UCSD-AML1 (cell line): ENCODE data around the gene BACE2.
"Not testable (repeated sequence)": the region's sequence is repeated elsewhere in the genome, so short reads cannot be mapped to it uniquely, and the experiment has no call there.

ENCODE experiments used
- DNase-seq: peaks from one replicate; lab custom pipeline; 2025; ENCODE audit not compliant: unreplicated experiment; lab: John Stamatoyannopoulos, UW

BACE2 gene

DNA sequence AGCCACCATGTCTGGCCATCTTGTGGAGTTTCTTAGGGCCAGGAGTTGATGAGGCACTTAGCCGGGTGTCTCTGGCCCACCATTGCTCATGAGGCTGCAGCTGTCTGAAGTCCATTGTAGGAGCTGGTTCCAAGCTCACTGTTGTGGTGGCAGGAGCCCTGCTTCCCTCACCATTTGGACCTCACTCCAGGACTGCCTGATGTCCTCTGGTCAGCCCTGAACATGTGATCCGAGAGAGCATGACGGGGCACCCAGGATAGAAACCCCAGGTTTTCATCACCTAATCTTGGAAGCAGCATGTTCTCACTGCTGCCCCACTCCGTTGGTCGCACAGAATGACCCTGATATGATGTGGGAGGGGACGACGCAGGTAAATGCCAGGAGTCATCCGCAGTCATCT is 92.5 kb downstream of the BACE2 start:
- no peak for DNase-seq

DNA sequence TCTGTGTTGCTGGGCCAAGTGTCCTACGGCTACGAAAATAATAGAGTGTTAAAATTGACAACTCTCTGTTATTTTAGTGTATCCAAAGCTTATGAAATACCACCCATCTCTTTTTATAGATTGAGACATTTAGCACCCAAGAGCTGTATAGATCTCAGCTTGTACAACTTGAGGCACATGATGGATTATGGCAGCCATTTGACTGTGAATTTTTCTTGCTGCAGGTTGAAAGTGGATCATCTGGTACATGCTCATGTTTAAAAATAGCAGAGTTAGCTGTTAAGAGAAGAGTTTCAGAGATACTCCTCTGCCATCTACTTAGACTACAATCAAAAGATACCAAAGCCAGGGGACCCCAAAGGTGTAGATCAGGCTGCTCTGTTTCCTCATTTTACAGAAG is 99.4 kb downstream of the BACE2 start:
- DNase-seq: no peak

DNA sequence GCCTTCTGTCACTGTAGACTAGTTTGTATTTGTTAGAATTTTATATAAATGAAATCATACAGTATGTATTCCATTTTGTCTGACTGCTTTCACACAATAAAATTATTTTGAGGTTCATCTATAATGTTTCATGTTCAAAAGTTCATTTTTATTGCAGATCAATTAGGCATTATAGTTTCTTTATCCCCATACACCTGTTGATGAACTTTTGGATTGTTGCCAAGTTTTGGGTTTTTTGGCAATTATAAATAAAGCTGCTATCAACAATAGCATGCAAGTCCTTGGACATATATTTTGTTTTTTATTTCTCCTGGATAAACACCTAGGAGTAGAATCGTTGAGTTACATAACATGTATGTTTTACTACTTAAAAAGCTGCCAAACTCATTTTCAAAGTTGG is 101.6 kb downstream of the BACE2 start:
- DNase-seq: no peak

DNA sequence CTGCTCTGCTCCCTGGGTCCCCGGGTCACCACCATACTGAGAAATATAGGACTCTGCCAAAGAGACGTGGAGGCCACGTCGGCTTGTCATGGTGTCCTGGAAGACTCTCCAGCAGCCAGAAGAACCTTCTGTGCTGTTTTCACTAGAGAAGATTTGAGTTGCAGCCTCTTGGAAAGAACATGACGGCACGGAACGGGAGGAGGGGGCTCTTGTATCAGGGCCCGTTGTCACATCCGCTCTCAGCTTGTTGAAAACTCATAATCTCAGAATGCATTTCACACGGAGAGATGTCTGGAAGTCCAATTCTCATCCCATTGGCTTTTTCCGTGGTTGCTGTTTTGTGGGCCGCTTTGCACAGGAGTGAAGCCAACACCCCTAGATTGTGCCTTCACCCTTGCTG is 109.2 kb downstream of the BACE2 start:
- no peak for DNase-seq

DNA sequence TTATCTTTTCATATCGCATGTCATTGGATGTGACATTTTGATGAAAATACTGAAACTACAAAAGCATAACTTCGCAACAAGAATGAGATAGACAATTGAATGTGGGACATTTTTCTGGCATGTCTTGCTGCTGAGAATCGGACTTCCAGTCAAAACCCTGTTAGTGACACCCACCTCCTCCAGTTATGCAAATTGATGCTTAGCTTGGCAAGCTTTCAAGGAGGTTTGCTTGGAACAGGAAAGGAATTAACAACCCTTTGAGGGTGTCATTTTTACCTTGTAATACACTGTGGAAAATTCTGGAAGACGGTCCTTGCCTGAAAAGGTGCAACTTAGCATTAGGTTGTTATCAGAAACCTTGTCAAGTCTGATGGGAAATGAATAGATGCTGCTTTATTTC is 109.9 kb downstream of the BACE2 start:
- DNase-seq: no peak

DNA sequence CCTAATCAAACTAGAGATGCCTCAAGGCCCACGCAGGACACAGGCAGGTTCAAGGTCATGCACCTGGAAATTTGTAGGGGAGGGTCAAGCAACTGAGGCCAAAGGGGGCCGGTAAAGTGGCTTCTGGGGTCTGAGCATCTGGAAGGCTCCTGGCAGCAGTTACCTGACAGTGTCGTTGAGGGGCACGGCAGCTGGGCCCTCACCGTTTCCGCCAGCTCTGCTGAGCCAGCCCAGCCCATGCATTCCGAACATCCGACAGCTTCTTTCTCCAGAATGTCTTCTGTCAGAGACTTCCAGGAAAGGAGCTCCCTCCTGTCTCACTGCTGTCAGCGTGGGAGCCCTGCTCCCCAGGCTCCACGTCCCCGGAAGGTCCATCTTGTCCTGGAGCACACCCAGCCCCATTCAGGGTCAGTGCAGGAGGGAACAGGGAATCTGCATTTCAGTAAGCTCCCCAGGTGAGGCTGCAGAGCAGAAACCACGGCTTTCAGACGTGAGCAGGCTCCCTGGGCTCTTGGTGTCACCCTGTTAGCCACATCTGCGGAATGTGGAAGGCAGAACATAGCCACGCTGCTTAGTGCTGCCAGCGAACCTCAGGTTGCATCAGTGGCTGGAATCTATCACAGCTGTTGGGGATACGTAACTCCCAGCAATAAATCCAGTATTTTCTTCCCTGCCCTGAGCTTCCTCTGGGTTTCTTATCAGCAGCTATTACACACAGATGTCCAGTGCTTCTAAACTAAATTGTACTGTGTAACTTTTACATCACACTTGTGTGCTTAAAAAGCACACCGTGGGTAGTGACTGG is 112.4 kb downstream of the BACE2 start:
- DNase-seq: no peak

DNA sequence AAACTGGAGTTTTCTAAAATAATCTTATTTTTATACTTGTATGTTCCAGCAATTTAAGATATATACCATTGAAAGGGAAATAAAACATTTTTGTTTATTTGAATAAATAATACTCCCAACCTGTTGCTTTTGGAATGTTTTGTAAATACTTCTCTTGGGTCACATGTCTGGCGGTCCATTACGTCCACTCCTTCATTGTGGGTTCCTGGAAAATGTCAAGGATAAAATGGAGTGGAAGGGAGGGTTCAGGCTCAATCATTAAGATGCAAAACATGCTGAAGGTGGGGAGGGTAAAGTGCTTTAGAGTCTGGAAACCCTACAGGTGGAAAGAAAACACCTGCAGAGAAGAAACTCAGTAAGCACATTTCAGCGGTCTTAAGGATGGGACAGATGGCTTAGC is 114.5 kb downstream of the BACE2 start:
- DNase-seq: no peak

DNA sequence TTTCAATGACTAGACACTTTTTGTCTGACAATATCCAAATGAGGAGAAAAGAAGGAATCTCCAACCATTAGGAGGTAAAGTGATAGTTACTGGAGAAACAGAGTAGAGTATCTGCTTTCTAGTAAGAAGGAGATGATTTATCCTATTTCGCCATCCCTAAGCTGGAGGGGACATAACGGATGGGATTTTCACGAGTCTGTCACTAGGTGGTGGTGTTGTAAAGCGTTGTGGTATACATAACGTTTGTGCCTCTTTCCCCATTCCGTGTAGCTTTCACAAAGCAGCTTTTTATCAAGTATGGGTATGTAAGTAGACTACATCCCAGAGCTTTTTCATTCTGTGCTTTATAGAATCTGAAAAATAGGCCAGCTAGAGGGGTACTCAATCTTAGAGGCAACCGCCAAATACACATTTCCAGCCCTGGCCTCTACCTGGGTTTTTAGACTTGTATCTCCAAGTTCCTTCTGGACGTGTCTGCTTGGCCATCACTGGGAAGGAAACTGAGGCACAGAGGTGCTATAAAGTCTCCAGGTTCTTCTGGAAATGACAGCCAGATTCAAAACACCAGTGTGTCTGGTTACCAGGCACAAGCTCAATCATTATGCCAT is 115.4 kb downstream of the BACE2 start:
- no peak for DNase-seq

DNA sequence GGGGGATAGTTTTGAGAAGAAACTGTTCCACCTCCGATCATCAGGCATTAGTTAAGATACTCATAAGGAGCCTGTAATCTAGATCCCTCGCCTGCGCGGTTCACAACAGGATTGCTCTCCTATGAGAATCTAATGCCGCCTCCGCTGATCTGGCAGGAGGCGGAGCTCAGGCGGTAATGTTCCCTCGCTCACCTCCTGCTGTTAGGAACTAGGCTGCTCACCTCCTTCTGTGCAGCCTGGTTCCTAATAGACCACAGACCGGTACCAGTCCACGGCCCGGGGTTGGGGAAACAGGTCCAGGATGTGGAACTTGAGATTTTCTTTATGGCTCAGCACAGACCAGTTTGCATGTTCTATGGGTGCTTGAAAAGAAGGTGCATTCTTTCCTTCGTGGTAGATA is 121.5 kb downstream of the BACE2 start:
- DNase-seq: no peak

DNA sequence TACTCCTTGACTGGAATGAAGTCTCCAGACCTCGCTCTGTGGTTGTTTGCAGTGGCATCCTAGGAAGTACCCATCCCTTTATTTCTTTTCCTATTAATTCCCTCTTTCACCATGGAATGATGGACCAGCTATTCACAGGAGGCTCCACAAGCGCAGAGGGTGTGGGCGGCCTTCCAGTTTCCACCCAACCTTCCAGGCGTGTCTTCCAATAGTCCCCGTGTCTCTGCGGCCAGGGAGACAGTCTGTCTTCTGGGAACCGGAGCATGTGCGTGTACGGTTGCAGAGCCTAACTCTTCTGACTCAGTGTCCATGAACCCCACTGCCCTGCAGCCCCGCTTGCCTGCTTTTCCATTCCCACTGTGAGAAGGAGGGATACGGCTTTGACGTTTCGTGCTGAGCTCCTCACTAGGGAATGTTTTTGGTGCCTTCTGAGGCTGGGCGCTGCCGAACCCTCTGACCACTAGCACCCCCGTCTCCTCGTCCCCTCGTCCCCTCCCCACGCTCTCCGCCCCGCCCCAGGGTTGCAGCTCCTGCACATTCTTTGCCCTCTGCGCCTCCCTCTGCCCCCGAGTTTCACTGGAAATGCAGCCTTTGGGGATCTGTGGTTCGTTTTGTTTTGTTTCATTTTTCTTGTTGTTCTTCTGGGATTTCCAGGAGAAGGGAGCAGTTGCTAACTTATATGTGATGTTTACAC is 122.3 kb downstream of the BACE2 start:
- no peak for DNase-seq

DNA sequence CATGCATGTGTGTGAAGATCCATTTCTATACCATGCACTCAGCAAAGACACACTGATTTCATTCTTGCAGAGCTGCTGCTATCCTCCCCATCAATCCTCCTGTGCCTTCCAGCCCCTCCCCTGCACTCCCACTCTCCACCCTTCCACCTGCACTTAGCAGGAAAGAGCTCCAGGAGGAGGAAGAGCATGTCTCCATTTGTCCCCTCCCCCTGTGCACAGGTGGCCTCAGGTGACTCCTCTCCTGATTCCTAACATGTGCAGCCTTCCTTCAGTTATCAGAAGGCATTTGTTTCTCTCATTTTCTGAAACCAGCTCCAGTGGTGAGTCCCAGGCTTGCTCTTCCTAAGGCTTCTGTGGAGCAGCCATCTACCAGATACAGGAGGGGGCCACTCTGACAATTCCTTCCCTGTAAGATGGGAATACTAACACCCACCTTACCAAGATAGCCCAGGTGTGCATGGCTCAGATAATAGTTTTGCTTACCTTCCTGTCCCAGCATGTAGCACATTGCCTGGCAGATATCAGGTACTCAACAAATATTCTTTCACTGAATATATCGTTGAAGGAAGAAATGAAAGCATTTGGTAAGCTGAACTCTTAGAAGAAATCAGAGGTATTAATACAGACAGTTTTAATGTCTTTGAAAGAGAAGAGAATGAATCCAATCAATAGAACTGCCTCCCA is 126.7 kb downstream of the BACE2 start:
- no peak for DNase-seq

DNA sequence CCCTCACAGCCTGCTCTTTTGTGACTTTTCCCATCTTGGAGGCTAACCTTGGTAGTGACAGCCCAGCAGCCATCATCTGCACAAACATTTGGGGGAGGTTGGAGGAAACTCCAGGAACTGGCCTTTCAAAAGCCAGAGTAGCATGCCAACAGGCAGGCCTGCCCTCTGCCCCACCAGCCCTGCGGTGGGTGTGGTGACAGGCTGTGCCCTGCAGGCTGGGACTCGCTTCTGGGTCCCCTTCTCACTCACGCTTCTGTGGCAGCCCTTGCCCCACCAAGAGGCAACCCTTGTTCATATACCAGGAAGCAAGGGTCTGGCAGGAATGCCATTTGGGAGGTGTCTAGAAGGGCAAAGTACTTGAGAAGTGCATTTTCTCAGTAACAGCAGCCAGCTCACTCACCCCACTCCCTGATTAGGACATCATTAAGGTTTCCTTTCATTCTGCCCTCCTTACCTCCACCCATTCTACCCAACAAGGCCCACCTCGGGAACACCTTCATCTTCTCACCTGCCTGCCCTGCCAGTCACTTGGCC is 127.8 kb downstream of the BACE2 start:
- DNase-seq: no peak

DNA sequence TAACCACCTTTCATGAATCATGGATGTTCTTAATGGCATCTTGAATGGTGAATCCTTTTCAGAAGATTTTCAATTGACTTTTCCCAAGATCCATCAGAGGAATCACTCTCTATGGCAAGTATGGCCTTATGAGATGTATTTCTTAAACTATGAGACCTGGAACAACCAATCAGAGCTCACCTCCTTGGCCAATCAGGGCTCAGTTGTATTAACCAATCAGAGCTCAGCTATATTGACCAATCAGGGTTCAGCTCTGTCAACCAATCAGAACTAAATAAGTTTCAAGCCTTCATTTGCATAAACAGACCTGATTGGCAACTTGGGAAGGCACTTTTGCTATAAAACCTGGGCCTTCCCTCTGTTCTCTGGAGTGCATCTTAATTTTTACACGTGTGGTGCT is 135.0 kb downstream of the BACE2 start:
- DNase-seq: no peak

DNA sequence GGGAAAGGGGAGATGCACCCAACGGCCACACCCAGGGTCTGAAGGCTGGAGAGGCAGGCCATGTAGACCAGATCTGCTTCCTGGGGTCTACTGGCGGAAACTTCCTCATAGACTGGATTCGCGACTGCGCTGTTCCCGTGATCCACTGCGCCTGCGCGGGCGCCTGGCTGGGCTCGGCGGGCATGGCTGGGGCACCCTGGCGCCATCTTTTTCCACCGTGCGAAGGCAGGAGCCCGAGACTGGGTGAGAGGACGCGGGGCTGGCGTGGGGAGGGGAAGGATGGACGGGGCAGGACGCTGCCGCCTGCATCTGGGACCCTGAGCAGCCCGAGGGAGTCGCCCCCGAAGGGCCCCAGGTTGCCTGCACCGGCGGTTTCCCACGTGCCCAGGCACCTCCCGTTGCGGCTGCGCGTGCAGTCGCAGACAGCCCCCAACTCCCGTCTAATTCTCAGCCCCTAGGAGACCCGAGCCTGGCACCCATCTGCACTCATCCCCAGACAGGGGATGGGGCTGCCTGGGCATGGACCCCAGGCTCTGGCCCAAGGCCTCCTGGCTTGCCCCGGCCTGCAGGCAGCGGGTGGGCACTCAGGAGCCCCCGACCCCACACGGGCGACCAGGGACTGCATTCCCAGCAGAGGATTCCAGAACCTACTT is 136.2 kb downstream of the BACE2 start:
- DNase-seq: no peak

DNA sequence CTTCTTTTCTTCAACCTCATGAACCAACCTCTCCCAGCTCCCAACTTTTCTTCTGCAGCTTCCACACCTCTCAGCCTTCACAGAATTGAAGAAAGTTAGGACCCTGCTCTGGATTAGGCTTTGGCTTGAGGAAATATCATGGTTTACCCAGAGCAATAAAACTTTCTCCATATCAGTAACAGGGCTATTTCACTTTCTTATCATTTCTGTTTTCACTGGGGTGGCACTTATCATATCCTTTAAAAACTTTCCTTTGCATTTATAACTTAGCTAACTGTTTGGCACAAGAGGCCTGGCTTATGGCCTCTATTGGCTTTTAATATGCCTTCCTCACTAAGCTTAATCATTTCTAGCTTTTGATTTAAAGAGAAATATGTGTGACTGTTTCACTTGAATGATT is 139.3 kb downstream of the BACE2 start:
- DNase-seq: no peak

DNA sequence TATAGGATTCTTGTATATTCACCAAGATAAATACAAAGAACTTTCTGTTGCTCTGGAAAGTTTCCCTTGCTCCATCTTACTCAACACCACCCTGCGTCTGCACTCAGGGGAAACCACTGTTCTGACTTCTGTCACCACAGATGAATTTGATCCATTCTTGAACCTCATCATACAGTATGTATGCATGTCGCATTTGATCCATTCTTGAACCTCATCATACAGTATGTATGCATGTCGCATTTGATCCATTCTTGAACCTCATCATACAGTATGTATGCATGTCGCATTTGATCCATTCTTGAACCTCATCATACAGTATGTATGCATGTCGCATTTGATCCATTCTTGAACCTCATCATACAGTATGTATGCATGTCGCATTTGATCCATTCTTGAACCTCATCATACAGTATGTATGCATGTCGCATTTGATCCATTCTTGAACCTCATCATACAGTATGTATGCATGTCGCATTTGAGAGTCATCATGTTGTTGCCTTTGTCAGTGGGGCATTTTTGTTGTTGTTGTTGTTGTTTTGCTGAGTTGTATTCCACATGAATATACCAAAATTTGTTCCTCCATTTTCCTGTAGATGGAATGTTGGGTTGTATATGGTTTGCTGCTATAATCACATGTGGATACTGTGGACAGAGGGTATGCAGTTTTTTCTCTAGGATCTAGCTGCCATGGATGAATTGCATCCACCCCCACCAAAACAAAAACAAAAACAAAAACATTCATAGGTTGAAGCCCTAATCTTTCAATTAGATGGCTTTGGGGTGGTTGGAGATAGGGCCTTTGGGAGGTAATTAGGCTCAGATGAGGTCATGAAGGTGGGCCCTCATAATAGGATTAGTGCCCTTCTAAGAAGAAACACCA is 145.6 kb downstream of the BACE2 start:
- DNase-seq: not testable (repeated sequence)

DNA sequence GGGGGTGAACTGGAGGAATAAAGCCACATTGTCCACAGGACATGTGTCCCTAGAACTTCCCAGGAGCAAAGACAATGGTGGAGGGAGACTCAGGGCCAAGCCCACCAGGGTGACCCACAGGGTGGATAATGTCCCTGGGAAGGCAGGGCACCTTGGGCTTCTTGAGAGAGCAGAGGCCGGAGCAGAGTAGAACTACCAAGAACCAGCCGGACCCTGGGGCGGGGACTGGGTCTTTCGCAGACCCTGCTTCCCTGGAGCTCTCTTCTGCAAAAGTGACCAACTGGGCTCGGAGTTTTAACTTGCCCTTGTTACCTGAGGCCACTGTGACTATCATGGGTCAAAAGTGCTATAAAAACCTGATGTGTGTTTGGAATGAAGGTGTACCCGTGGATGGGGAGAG is 147.8 kb downstream of the BACE2 start:
- no peak for DNase-seq

DNA sequence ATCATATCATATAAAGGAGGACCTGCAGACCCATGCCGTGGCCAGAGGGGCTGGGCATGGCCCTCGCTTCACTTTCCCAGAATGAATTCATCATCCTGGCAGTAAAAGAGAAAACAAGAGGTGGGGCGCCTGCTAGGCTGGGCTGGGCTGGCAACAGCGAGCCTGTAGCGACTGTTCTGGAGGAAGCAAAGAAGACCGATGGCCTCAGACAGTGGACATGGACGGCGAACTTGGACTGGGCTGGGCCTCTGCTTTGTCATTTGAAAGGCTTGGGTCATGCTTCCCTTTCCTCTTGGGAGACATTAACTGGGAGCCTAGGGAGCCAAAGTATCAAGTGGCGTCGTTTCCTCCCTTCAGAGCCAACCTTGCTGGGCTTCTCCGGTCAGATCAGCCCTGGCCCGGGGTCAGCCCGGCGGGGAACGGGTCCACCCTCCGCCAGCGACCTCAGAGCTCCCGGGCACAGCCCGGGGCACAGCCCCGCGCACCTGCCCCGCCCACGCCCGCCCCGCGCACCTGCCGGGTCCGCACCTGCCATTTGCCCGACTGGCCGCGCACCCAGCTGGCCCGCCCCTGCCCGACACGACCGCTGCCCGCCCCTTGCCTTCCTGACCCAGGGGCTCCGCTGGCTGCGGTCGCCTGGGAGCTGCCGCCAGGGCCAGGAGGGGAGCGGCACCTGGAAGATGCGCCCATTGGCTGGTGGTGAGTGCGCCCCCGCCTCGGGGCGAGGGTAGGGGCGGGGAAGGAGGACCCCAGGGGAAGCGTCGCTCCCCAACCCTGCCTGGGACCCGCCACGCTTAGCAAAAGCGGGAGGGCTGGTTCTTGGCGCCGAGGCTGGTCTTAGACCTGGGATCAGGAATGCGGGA is 148.5 kb downstream of the BACE2 start, which contains the start of gene FAM3B:
Gene FAM3B, plus strand, starts transcription at position 602 of the 863 bp plus-strand sequence. Its CDS starts 79 bp downstream, at position 681.
- no peak for DNase-seq

DNA sequence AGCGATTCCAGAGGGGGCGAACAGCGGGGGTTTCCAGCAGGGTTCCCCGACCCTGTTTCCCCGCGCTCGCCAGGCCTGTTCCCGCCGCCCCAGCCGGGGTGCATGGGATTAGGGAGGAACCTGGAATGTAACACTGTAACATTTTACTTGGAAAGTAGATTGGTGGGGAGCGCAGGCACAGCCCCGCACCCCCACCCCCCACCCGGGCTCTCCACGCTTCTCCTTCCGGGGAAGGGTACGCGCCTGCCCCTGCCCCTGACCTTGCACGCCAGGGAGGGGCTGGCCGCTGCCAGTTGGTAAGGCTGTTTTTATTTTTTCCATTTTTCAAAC is 149.1 kb downstream of the BACE2 start:
- no peak for DNase-seq
